Measurements from ENCODE around the gene ASTL. TPM values are rescaled to one million over a fixed set of nuclear protein-coding genes. Genes with fewer than 3 reads are reported as not detected.

The ASTL gene
- total and polyA plus RNA-seq, 2 of the 13 experiments (the other 11 are each of a cell fraction or from before 2014, with no cell fraction given), result not detected

DNA sequence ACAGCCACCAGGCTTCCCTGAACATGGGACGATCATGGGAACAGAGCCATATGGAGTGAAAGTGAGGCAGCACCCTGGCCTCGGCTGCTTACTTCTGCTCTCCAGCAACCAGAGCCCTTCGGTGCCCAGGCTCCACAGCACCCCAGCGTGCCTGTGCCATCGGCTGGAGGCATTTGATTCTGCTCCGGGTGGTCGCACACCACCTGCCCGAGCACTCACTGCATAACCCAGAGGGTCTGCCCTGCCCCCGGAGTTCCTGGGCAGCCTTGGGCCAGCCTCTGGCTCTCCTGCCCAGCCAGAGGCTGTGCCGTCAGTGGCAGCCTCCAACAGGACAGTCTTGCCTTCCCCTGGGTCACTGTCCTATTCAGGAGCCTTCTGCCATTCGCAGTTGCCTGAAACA, 3.9 kb downstream of the ASTL start:
- WGBS (ENCODE audit: low lambda C conversion rate), result 10% methylated on average over 4 of the region's 11 CpGs
- peaks cover 29 to 85% of the 10 kb centered on the region in 2 experiments for H3K27me3 ChIP-seq (ENCODE audit: control insufficient read depth in 1 of 2, insufficient read depth in 2 of 2, low read length in 2 of 2)
- H3K9me3 ChIP-seq (ENCODE audit: low read length), result no peaks in the 10 kb centered on the region
- no peak for FAIRE-seq
- H4K20me1 ChIP-seq (ENCODE audit: insufficient read depth, low read length), result no peaks in the 10 kb centered on the region
- ATAC-seq, result no peak
- H3K4me1 ChIP-seq (ENCODE audit: insufficient read depth, low read length), result no peaks in the 10 kb centered on the region
- H3K4me3 ChIP-seq (replicated peaks in 1 of 3; ENCODE audit: insufficient read depth in 1 of 3, low read depth in 2 of 3, low read length in 3 of 3), result no peak overlapping the region
- ChIA-PET POLR2A (no interaction called here), CTCF (ENCODE audit: low intra/inter-chr PET ratio, low total read pairs) (no interaction called here)
- BruUV-seq (replicated peaks), result no TSS peak
- H3K9ac ChIP-seq (ENCODE audit: insufficient read depth, low read depth, low read length), result no peak overlapping the region
- no peak for DNase-seq (ENCODE audit: low spot score)
- no peaks in the 10 kb centered on the region for H3K79me2 ChIP-seq (ENCODE audit: insufficient read depth, low read length)
- no peak overlapping the region for H2AFZ ChIP-seq (ENCODE audit: low read length)
- TF ChIP-seq USF2 (IDR thresholded peaks at IDR 0.05; ENCODE audit: low read depth, low read length), result no peak
- TF ChIP-seq USF2 (CRISPR knock-in tag; IDR thresholded peaks at IDR 0.05; ENCODE audit: borderline replicate concordance), result no peak
- no peak for TF ChIP-seq NKX3-1 (CRISPR knock-in tag; IDR thresholded peaks at IDR 0.05)
- no peak for TF ChIP-seq NCOA1 (CRISPR knock-in tag; IDR thresholded peaks at IDR 0.05)
- TF ChIP-seq DDIT3 (CRISPR knock-in tag; IDR thresholded peaks at IDR 0.05), result no peak
- no peak for TF ChIP-seq HMG20B (CRISPR knock-in tag; conservative IDR thresholded peaks at IDR 0.05)
- no peak for TF ChIP-seq STAG1 (CRISPR knock-in tag; IDR thresholded peaks at IDR 0.05)
- TF ChIP-seq, protein P1, sequence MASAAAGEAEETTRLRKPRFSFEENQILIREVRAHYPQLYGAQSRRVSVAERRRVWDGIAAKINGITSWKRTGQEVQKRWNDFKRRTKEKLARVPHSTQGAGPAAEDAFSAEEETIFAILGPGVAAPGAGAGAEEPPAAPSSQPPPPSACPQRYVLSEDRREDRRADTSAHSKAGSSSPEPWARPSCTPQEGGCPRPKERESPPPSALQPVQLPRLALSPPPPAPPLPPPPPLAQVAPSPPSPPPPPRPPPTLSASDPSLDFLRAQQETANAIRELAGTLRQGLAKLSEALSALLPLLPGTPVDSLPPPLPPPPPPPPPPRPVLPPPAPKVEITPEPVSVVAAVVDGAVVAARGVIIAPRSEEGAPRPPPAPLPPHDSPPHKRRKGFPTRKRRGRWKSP (CRISPR knock-in tag; IDR thresholded peaks at IDR 0.05), result no peak
- TF ChIP-seq RELA (CRISPR knock-in tag; IDR thresholded peaks at IDR 0.05), result no peak
- TF ChIP-seq ZNF660 (CRISPR knock-in tag; IDR thresholded peaks at IDR 0.05; ENCODE audit: borderline replicate concordance, low read depth), result no peak
- TF ChIP-seq CC2D1A (CRISPR knock-in tag; IDR thresholded peaks at IDR 0.05), result no peak
- TF ChIP-seq ZNF674 (CRISPR knock-in tag; IDR thresholded peaks at IDR 0.05; ENCODE audit: low read depth), result no peak
- TF ChIP-seq ZNF768 (CRISPR knock-in tag; IDR thresholded peaks at IDR 0.05), result no peak; the same call in 1 of the 2 replicates
- no peak for TF ChIP-seq ZFP90 (CRISPR knock-in tag; IDR thresholded peaks at IDR 0.05; ENCODE audit: borderline replicate concordance)
- TF ChIP-seq ZNF777 (CRISPR knock-in tag; IDR thresholded peaks at IDR 0.05), result no peak
- TF ChIP-seq NR2C2 (CRISPR knock-in tag; IDR thresholded peaks at IDR 0.05; ENCODE audit: borderline replicate concordance), result no peak
- TF ChIP-seq ZNF18 (CRISPR knock-in tag; IDR thresholded peaks at IDR 0.05; ENCODE audit: insufficient replicate concordance), result no peak
- in situ Hi-C loops (cut with HindIII; ENCODE audit: extremely low pct_ligation_motif_present, low pct_unique_long_range_greater_than_20kb), result loop anchor here (25.0 kb wide), 1 partner anchor 378 kb away; the partner anchor contains the start of gene NEURL3
- H3K36me3 ChIP-seq (replicated peaks in 1 of 2; ENCODE audit: control insufficient read depth in 1 of 2, insufficient read depth in 2 of 2, low read length in 2 of 2), result no peaks in the 10 kb centered on the region
- no peak overlapping the region for H3K27ac ChIP-seq (ENCODE audit: extremely low read length, insufficient read depth, low read length)
- H3K4me2 ChIP-seq (ENCODE audit: low read depth, low read length), result no peak overlapping the region
- intact Hi-C loops (cut with micrococcal nuclease; ENCODE audit: unreplicated experiment), result no loop called here
